ENCODE measurements around the gene EXOG. TPM values are rescaled to one million over a fixed set of nuclear protein-coding genes. Genes with fewer than 3 reads are reported as not detected.

The EXOG gene
- total RNA-seq, 1 donor from 2014 or later: 8.8 TPM

GRCh38 chr3:38468765-38469164 lies 27.4 kb upstream of the EXOG start:
- peaks cover 10% of the 10 kb centered on the region for H3K4me1 ChIP-seq
- H3K4me3 ChIP-seq: no peak overlapping the region
- H3K9me3 ChIP-seq: no peaks in the 10 kb centered on the region
- no peak for TF ChIP-seq POLR2AphosphoS5 (IDR thresholded peaks at IDR 0.05; ENCODE audit: insufficient read depth in 1 of 2, low read depth in 1 of 2)
- no peak for TF ChIP-seq CTCF (IDR thresholded peaks at IDR 0.05)
- no peak for TF ChIP-seq POLR2A (IDR thresholded peaks at IDR 0.05)
- no peak overlapping the region for H3K27ac ChIP-seq
- intact Hi-C loops (cut with DNase I): no loop called here
- no peaks in the 10 kb centered on the region for H3K27me3 ChIP-seq
- no peaks in the 10 kb centered on the region for H3K36me3 ChIP-seq
- no peak for DNase-seq (ENCODE audit: extremely low spot score in 2 of 2)

- DNase-seq (ENCODE audit: extremely low spot score in 2 of 2): no peak
- intact Hi-C loops (cut with DNase I): no loop called here
- Histone ChIP-seq H3K27ac (no peak overlapping the region), H3K4me1 (peaks cover 13% of the 10 kb centered on the region), H3K27me3 (no peaks in the 10 kb centered on the region), H3K36me3 (no peaks in the 10 kb centered on the region), H3K4me3 (no peak overlapping the region), H3K9me3 (no peaks in the 10 kb centered on the region)
- TF ChIP-seq POLR2A (IDR thresholded peaks at IDR 0.05): no peak
- TF ChIP-seq POLR2AphosphoS5 (IDR thresholded peaks at IDR 0.05; ENCODE audit: insufficient read depth in 1 of 2, low read depth in 1 of 2): no peak
These were observed 26.3 kb upstream of the EXOG start for GRCh38 chr3:38469852-38470251.

- no peak for TF ChIP-seq CTCF (IDR thresholded peaks at IDR 0.05)
- TF ChIP-seq POLR2AphosphoS5 (IDR thresholded peaks at IDR 0.05; ENCODE audit: insufficient read depth in 1 of 2, low read depth in 1 of 2): no peak
- no peak for TF ChIP-seq POLR2A (IDR thresholded peaks at IDR 0.05)
- H3K27ac ChIP-seq: no peak overlapping the region
- no peaks in the 10 kb centered on the region for H3K9me3 ChIP-seq
- no peaks in the 10 kb centered on the region for H3K27me3 ChIP-seq
- H3K4me3 ChIP-seq: no peak overlapping the region
- H3K36me3 ChIP-seq: no peaks in the 10 kb centered on the region
- peak in 1 of 2 donors; percentile 22 for DNase-seq (ENCODE audit: extremely low spot score in 2 of 2)
- intact Hi-C loops (cut with DNase I): no loop called here
- H3K4me1 ChIP-seq: peaks cover 14% of the 10 kb centered on the region
These were observed 24.8 kb upstream of the EXOG start for GRCh38 chr3:38471260-38471857.

- Histone ChIP-seq H3K27ac (no peak overlapping the region), H3K4me1 (peaks cover 14% of the 10 kb centered on the region), H3K9me3 (no peaks in the 10 kb centered on the region), H3K4me3 (no peak overlapping the region), H3K36me3 (no peaks in the 10 kb centered on the region), H3K27me3 (no peaks in the 10 kb centered on the region)
- TF ChIP-seq POLR2AphosphoS5 (IDR thresholded peaks at IDR 0.05; ENCODE audit: insufficient read depth in 1 of 2, low read depth in 1 of 2) (no peak), POLR2A (IDR thresholded peaks at IDR 0.05) (no peak), CTCF (IDR thresholded peaks at IDR 0.05) (no peak)
- intact Hi-C loops (cut with DNase I): no loop called here
- DNase-seq (ENCODE audit: extremely low spot score in 2 of 2): peak in 1 of 2 donors; percentile 77
These were observed 23.8 kb upstream of the EXOG start for GRCh38 chr3:38472342-38472741.

GRCh38 chr3:38473229-38473628 lies 22.9 kb upstream of the EXOG start:
- no peak for TF ChIP-seq POLR2A (IDR thresholded peaks at IDR 0.05)
- TF ChIP-seq POLR2AphosphoS5 (IDR thresholded peaks at IDR 0.05; ENCODE audit: insufficient read depth in 1 of 2, low read depth in 1 of 2): no peak
- no peak for TF ChIP-seq CTCF (IDR thresholded peaks at IDR 0.05)
- Histone ChIP-seq H3K27me3 (no peaks in the 10 kb centered on the region), H3K27ac (no peak overlapping the region), H3K4me1 (peaks cover 14% of the 10 kb centered on the region), H3K4me3 (no peak overlapping the region), H3K9me3 (no peaks in the 10 kb centered on the region), H3K36me3 (no peaks in the 10 kb centered on the region)
- intact Hi-C loops (cut with DNase I): no loop called here
- DNase-seq (ENCODE audit: extremely low spot score in 2 of 2): no peak
